ENCODE results near the gene HMG20A. TPM values are rescaled to one million over a fixed set of nuclear protein-coding genes. Genes with fewer than 3 reads are reported as not detected.

HMG20A gene
- total and polyA plus RNA-seq, 9 of the 15 experiments (the other 6 are each of a cell fraction or from before 2014, with no cell fraction given): 25.0 to 68.1 (median 38.9) TPM

GRCh38 chr15:77525400-77525811 lies 104.7 kb downstream of the HMG20A start:
- Histone ChIP-seq H2AFZ (ENCODE audit: low read depth, low read length) (no peak overlapping the region), H3K9ac (ENCODE audit: insufficient read depth in 1 of 2, low read depth in 2 of 2, low read length in 2 of 2) (no peak overlapping the region), H3K27ac (ENCODE audit: extremely low read depth, low read depth, low read length) (no peak overlapping the region), H3K9me3 (replicated peaks; ENCODE audit: control insufficient read depth, insufficient read depth, low read depth, low read length) (no peaks in the 10 kb centered on the region), H3K4me1 (replicated peaks in 1 of 2; ENCODE audit: control insufficient read depth in 2 of 2, insufficient read depth in 2 of 2, low read length in 2 of 2) (peaks cover 4 to 12% of the 10 kb centered on the region in 2 experiments; a peak in 2 of 5 replicates), H4K20me1 (replicated peaks; ENCODE audit: control insufficient read depth, insufficient read depth, low read length) (no peaks in the 10 kb centered on the region), H3K27me3 (ENCODE audit: control insufficient read depth in 2 of 2, insufficient read depth in 2 of 2, low read length in 2 of 2) (peaks cover 0 to 16% of the 10 kb centered on the region in 2 experiments; a peak in 2 of 5 replicates), H3K79me2 (ENCODE audit: control insufficient read depth, insufficient read depth, low read length) (no peaks in the 10 kb centered on the region), H3K4me3 (no peak overlapping the region), H3K4me2 (ENCODE audit: insufficient read depth, low read length) (no peak overlapping the region), H3K36me3 (ENCODE audit: control insufficient read depth, insufficient read depth, low read length) (no peaks in the 10 kb centered on the region), H3K9me1 (ENCODE audit: control insufficient read depth, insufficient read depth, low read length) (no peaks in the 10 kb centered on the region)
- CTCF ChIA-PET (ENCODE audit: low intra/inter-chr PET ratio): no interaction called here
- no peak for DNase-seq (ENCODE audit: extremely low read depth in 1 of 4, low spot score in 3 of 4)
- 8% methylated on average over 6 of the region's 6 CpGs for WGBS (ENCODE audit: insufficient coverage, low coverage, missing lambda C conversion rate)
- no TSS peak for BruUV-seq (replicated peaks)
- intact Hi-C loops (cut with micrococcal nuclease) (no loop called here), in situ Hi-C loops (cut with MboI) (no loop called here)
- POLR2A ChIA-PET: no interaction called here
- no peak for ATAC-seq
- FAIRE-seq: no peak
- TF ChIP-seq ARID4B (CRISPR knock-in tag; IDR thresholded peaks at IDR 0.05) (no peak), PBX2 (CRISPR knock-in tag; IDR thresholded peaks at IDR 0.05; ENCODE audit: low read depth) (no peak), PBX2 (tag; conservative IDR thresholded peaks at IDR 0.05; ENCODE audit: low read depth) (no peak), BRCA1 (IDR thresholded peaks at IDR 0.05) (no peak), BRCA1 (CRISPR knock-in tag; IDR thresholded peaks at IDR 0.05) (no peak), EGR1 (conservative IDR thresholded peaks at IDR 0.05) (no peak), TEAD4 (IDR thresholded peaks at IDR 0.05; ENCODE audit: low read length) (no peak), TEAD4 (CRISPR knock-in tag; IDR thresholded peaks at IDR 0.05; ENCODE audit: borderline replicate concordance) (no peak), MBD2 (IDR thresholded peaks at IDR 0.05; ENCODE audit: borderline replicate concordance, low read depth) (no peak), ZBTB8A (IDR thresholded peaks at IDR 0.05; ENCODE audit: partially characterized antibody) (no peak), GATAD2B (IDR thresholded peaks at IDR 0.05; ENCODE audit: borderline replicate concordance) (no peak)
